Measurements from ENCODE around the gene PYROXD2.
A peak's percentile ranks its signal among the peaks of the same experiment; 100 is the strongest.
"Not testable (repeated sequence)": the region's sequence is repeated elsewhere in the genome, so short reads cannot be mapped to it uniquely, and the experiment has no call there.

The PYROXD2 gene

DNA sequence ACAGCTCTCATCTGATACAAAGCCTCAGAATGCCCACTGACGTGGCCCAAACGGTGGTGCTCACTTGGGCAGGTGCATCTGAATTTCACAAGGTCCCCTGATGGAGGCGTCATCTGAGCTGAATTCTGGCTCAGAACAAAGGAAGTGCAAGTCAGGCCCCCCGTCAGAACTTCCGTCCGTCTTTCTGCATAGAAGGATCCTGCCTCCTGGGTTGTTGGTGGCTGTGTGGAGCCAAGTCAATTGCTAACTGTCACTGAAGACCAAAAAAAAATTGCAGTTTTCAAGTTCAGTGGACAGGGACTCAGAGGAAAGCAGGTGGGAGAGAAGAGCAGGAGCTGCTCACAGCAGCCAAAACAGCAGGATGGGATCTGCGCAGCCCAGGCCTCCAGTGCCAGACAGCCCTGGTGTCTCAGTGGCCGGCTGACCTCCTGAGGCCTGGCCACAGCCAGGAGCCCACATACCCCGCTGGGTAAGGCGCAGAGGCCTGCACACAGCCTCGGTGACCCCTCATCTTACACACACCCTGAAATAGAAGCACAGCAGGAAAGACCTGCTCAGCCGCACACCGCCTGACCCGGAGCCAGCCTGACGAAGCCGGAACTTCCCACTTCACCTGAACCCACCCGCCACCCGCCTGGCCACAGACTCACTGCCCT, 49.4 kb downstream of the PYROXD2 start:
- DNase-seq (ENCODE audit: low spot score), result no peak

DNA sequence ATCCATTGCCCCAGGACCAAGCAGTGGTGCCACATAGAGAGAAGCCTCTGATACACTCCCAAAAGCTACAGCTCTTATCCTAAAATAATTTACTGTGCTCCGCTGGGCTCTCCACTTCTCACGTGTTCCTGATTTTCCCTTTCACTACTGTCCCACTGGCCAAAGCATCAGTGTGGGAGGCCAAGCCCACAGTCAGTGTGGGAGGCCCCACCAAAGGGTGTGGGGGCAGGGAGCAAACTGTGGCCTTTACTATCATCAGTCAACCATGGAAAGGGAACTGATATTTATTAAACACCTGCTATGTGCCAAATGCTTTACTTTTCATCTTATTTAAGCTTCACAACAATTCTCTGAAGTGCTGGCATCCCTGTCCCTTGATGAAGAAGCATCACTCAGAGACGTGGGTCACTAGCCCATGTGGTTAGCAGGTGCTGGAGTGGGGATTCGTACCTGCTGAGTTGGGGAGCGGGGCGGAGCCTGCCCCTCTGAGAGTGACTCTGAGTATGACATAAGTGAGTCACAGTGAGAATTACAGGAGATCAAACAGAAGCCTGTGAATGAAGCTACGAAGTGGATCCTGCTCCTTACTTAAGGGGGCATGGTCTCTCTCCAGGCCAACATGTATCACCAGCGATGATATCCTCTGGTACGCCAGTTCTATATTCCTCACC, 50.4 kb downstream of the PYROXD2 start:
- no peak for DNase-seq (ENCODE audit: low spot score)

DNA sequence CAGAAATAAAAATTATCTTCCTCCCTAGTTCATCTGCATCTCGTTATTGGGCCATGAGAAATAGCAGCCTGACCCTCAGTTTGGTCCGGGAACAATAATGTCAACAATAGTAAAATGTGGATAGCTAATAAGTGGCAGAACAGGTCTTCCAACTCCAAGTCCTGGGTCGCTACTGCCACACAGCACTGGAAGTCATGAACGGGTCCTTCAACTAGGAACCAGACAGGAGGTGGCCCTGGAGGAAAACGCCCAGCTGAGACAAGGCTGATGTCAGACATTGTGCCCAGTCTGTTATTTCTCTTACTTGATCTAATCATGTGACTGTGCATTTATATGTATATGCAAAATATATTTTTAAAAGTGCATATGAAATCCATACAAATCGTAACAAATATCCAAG, 51.8 kb downstream of the PYROXD2 start:
- no peak for DNase-seq (ENCODE audit: low spot score)

DNA sequence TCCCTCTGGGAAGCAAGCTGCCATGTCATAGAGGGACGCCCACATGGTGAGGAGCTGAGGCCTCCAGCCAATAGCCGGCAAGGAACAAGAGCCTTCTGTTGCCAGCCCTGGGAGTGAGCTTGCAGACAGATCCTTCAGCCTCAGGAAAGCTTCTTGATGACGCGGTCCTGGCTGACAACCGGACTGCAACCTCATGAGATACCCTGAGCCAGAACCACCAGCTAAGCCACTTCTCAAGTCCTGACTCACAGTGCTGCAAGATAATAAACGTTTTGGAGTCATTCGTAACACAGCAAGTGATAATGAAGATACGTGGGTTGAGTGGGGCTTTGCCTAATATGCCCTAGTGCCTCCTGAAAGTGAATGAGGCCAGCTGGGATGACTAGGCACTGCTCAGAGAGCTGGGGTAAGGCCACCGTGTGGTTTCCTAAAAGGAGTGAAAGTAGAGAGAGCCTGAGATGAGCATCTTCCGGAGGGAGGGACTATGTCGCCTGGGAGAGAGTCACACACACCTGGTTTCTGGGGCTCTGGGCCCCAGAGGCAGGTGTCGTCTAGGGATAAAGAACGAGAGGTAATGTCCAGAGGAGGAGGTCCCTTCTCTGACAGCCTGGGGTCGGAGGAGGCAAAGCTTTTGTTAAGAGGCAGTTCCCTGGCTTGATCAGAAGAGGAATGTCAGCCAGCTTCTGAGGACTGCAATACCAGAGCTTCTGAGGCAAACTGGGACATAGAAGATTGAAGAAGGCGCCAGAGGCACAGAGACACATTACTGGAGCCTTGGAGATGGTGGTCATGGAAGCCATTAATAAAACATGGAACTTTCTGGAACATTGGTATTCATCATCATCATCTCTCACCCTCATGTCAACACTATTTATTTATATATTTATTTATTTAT, 53.6 kb downstream of the PYROXD2 start:
- peak; percentile 79 for DNase-seq (ENCODE audit: low spot score)

DNA sequence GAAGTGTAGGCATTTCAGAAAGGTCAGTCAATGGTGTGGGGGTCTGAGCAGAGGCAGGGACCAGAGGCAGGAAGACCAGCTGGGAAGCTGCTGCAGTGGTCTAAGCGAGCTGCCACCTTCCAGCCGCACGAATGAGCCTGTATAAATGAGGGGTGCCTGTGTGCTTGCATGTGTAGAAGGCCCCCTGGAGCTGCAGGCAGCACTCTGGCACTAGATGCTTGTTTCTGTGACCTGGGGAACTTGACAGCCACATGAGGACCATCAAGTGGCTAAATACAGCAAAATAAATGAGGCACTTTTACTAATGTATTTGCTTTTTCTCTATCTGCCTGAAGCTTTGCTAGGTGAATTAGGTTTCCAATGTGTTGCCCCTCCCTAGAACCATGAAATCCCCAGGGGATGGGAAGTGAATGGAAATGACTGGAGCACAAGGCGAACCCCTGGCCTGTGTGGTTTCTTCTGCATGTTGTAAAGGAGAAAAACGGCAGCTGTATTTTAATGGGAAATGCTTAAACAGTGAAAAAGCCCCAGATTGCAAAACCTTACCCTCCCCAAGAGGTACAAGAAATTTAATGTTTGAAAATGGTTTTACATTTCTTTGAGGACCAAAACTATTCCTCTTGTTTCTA, 57.7 kb downstream of the PYROXD2 start:
- no peak for DNase-seq (ENCODE audit: low spot score)

DNA sequence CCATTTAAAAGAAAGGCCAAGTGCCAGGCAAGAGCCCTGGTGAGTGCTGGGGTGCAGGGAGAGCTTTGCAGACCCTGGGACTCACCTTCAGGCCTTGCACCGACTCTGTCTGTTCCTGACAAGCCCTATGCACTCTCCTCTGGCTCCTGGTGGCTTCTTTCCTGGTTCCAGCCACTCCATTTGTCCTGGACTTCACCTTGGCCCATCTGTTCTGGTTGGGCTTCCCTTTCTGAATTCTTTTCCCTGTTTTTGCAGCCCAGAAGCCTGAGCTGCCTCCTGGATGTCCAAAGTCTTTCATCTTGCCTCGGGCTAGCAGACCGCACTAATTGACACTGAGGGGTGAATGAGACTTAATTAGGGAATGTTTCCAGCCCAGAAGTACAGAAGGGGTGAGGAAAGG, 60.5 kb downstream of the PYROXD2 start:
- no peak for DNase-seq (ENCODE audit: low spot score)

DNA sequence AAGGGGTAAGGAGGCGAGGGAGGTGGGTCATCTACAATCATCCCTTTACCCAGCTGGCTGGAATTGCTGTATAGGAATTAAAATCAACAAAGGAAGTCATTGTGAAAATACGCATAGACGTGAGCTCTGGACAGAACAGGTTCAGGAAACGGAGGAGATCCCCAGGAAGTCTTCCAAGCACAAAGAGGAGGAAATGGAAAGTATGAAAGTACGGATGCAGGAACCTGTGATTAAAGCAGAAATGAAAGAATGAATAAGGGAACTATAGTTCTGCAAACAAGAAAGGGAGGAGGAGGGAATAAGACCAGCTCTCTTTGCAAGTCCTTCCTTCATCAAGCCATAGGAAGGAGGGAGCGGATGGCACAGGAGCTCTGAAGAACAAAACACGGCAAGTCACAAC, 61.8 kb downstream of the PYROXD2 start:
- DNase-seq (ENCODE audit: low spot score), result no peak

DNA sequence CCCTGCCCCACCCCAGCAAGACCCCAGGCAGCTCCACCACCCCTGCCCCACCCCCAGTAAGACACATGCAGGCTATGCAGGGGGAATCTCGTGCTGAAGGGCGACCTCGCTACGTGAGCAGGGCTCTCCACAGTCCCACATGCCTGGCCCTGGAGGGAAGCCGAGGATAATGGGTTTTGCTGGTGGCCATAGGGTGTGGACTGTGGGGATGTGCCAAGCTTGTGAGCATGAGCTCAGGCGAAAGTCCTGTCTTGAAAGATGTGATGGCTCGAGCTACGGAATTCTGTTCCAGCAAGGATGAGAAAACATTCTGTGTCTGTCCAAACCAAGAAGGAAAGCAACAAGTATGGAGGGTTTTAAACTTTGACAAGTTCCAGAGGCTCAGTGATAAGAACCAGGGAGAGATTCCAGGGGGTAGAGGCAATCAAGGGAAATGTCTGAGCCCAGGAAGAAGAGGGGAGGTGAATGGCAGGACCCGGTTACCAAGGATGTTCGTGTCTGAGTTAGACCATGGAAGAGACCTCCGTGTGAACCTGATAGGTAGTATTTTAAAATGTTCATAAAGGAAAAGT, 63.1 kb downstream of the PYROXD2 start:
- DNase-seq (ENCODE audit: low spot score), result no peak

DNA sequence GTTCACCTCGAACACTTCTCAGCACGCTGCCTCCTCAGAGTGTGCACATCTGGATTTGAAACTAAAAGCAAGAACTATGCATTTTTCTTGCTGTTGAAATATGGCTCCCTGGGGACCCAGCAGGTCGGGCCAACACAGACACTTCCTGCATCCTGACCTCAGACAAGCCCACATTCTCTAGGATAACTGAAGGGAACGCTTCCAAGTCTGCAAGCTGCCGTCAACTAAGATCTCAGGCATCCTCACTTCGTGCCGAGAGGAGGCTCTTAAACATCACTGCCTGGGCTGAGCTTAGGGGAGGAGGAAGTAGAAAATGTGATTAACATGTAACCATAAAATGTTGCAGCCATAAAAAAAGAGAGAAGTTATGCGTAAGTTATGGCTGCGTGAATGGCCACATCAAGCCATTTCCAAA, 65.5 kb downstream of the PYROXD2 start:
- DNase-seq (ENCODE audit: low spot score), result no peak

DNA sequence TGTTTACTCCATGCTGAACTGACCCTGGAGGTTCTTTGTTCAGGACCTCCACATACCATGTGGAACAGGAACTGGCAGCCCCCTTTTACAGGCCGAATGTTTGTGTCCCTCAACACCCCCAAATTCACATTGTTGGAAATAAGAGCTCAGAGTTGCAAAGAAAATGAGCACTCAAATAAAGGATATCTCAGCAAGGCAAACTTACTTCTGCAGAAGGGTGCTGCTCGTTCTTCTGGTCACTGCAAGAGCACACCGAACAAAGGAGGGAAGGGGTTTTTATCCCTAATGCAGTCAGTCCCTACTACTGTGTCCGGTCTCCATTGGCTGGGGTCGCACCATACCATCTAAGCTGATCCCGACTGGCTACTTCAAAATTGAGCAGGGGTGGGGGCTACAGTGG, 68.1 kb downstream of the PYROXD2 start:
- DNase-seq (ENCODE audit: low spot score), result no peak

DNA sequence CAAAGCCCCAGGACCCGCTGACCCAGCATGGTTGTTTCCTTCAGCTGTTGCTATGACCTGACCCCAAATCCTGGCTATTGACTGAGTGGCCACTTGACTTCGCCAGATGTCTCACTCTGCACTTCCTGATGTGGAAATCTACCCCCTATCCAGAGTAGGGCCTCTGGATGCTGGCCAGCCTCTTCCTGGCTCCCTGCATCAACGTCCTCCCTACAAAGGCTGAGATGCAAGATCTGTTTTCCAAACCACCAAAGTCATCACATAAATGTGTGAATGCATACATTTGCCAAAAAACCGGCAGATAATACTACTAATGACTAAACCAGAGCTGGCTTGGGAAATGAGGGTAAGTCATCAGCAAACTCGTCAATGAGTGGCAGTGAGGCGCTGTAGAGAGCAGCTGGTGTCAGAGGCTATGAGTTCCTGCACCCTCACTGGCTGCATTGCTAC, 70.4 kb downstream of the PYROXD2 start:
- no peak for DNase-seq (ENCODE audit: low spot score)

DNA sequence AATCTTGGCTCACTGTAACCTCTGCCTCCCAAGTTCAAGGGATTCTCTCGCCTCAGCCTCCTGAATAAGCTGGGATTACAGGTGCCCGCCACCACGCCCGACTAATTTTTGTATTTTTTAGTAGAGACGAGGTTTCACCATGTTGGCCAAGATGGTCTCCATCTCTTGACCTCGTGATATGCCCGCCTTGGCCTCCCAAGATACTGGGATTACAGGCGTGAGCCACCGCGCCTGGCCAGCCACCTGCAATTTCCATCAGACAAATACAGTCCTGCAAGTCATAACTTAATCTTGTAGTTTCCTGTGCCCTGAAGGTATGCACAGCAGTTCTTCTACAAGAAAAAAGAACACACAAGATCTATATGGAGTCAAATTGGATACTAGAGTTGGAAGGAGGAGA, 73.3 kb downstream of the PYROXD2 start:
- DNase-seq (ENCODE audit: low spot score), result not testable (repeated sequence)

DNA sequence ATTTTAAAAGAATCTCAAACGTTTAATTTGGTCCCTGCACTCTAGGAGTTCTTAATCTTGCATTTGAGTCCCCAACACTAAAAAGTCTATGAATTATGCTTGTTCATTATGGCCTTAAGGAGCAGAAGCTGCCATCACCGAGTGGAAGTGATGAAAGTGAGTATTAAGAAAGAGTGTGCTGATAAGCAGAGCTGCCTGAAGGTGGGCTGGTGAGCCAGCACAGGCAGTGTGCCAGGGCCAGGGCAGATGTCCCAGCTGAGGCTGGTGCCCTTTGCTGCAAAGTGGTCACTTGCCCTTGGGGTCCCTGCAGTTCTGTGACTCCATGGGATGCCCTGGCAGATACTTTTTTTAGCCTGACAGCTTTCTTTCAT, 74.1 kb downstream of the PYROXD2 start:
- DNase-seq (ENCODE audit: low spot score), result no peak

DNA sequence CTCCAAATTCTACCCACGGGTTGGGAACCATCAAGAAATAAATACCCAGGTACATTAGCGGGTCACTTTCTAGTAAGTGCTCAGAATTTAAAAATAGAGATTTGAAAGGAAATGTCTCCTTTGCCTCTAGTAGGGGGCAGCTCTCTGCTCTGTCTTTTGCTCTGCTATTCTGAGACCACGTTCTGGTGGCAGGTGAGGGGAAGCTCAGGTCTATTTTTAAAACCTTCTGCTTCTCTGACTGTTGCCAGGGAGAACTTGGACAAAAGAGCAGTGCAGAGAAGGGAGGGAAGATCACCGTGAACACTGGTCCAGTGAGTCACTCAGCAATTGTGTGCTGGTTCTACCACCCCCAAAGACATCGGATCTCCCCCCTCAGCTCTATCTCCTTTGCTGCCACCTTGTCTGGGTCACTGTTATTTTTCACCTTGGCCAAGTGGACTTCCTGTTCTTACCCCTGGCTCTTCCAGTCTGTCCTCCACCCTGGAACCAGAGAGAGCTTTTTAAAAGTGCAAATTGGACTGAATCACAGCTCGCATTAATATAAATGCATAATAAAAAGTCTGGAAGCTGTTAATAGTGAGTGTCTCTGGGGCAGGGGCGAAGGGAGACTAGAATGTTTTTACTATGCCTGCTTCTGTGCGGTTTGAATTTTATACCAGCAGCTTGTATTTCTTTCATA, 74.6 kb downstream of the PYROXD2 start:
- no peak for DNase-seq (ENCODE audit: low spot score)

DNA sequence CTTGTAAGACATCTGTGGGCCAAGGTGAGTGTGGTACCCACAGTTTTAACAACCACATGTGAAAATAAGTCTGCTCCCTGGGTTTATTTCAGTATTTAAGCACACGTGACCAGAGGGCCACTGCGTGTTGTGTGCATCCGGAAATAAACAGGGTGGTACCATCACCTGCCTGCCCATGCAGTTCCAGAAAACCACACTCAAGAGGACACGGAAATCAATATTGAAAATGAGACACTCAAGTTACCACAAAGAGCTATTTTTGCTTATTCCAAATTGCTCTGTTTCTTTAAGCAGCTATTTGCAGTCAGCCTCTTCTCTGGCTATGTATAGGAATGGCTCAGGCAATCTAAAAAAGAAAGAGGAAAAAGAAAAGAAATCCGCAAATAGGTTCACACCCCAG, 75.2 kb downstream of the PYROXD2 start:
- DNase-seq (ENCODE audit: low spot score), result no peak

DNA sequence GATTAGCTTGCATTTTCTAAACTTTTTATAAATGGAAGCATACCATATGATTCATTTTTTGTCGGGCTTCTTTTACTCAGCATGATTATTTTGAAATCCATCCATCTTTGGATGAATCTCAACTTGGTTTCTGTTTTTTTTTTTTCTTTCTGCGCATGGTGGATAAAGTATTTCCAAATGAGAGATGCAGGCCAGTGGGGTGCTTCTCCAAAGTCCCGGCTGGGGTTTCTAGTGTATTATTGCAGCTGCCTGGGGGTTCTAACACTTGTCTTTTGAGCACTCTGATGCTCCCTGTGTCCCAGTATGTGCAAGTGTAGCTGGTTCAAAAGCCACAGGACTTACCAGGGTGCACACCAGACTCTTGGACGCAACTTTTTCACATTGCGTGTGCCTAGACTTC, 76.1 kb downstream of the PYROXD2 start:
- DNase-seq (ENCODE audit: low spot score), result no peak

DNA sequence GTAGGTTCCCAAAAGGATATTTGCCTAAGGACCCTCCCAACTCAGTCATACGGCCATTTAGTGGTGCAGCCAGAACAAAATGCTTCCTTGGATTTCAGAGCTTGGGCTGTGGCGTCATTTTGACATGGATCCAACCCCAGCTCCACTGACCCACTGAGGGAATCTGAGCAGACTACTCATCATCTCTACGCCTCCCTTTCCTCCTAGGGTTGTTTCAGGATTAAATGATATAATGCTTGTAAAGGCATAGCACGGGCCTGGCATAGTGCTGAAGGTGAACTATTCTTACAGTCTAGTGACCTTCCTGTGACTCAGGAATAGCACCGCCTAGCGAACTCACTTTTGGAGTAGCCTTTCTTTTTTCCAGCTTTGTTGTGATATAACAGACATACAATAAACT, 76.7 kb downstream of the PYROXD2 start:
- no peak for DNase-seq (ENCODE audit: low spot score)

DNA sequence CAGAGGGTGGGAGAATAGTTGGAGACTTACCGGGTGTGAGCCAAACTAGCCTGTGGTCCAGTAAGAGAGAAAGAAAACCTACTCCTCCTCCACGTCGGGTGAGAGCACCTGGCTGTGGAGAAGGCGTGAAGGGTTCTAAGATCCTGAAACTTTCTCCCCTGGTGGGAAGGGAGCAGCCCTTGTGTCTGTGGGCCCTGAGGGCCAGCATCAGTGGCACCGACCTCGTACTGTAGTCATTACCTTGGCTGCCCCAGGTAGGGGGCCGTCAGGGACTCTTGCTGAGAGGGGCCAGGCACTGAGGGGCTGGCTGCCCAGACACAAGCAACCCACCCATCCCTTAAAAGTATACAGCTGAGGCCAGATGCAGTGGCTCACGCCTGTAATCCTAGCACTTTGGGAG, 77.5 kb downstream of the PYROXD2 start:
- no peak for DNase-seq (ENCODE audit: low spot score)
